ENCODE data around the gene DCLK1. TPM values are rescaled to one million over a fixed set of nuclear protein-coding genes. Genes with fewer than 3 reads are reported as not detected.

The DCLK1 gene
- total and polyA plus RNA-seq, 7 donors, result 0.98 to 15.1 (median 3.9) TPM

DNA sequence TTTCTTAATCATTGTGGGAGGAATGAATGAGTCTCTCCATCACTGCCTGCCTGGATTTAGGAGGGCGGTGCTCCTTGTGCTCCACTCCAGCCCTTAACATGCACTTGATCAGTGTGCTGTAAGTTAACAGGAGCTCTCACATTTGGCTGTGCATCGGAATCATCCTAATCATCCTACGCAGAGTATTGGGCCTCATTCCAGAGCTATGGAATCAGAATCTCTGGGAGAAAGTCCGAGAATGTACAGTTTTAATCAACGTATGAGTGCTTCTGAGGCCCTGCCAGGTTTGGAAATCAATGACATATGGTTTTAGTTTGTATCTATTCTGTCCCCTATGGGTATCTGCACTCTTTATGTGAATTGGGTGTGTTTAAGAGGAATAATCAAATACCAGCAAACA, 34.9 kb upstream of the DCLK1 start:
- WGBS, 3 donors, result 87 to 89% (median 89%) methylated on average over 5 of the region's 5 CpGs
- intact Hi-C loops (cut with DNase I), result loop anchor here in 1 of 2 donors (10.0 kb wide), 1 partner anchor 181 kb away; no protein-coding TSS in a partner anchor
- TF ChIP-seq, protein P1, sequence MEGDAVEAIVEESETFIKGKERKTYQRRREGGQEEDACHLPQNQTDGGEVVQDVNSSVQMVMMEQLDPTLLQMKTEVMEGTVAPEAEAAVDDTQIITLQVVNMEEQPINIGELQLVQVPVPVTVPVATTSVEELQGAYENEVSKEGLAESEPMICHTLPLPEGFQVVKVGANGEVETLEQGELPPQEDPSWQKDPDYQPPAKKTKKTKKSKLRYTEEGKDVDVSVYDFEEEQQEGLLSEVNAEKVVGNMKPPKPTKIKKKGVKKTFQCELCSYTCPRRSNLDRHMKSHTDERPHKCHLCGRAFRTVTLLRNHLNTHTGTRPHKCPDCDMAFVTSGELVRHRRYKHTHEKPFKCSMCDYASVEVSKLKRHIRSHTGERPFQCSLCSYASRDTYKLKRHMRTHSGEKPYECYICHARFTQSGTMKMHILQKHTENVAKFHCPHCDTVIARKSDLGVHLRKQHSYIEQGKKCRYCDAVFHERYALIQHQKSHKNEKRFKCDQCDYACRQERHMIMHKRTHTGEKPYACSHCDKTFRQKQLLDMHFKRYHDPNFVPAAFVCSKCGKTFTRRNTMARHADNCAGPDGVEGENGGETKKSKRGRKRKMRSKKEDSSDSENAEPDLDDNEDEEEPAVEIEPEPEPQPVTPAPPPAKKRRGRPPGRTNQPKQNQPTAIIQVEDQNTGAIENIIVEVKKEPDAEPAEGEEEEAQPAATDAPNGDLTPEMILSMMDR (IDR thresholded peaks at IDR 0.05), result no peak
- ATAC-seq (no peak), DNase-seq (no peak)
- H3K4me1 ChIP-seq, result no peaks in the 10 kb centered on the region
- H3K36me3 ChIP-seq (ENCODE audit: insufficient read depth in 1 of 2, low read depth in 1 of 2), result no peaks in the 10 kb centered on the region
- H3K27me3 ChIP-seq (ENCODE audit: insufficient read depth in 3 of 3, low read length in 2 of 3), result no peaks in the 10 kb centered on the region
- no peak overlapping the region for H3K27ac ChIP-seq
- H3K9me3 ChIP-seq, result no peaks in the 10 kb centered on the region
- no peak overlapping the region for H3K4me3 ChIP-seq

DNA sequence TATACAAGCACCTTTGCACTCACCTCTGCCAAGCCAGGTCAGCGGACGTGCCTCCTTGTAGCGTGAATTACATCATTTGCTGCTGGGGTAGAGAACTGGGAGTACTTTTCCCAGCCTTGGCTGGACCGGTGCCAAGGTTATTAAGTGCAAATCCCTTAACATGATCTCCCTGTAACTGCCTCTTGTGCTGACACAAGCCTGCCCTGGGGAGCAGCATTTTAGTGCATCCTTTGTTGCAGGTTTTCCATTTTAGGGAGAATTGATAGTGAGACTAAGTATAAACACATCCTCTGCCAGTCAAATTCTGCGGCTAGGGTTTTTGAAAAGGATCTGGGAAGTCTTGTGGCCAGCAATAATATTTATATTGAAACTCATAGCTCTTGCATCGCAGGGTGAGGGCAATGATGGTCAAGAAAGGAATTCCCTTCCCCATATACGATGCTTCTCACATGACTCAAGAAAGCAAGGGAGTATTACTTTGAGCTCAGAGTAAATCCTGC, 32.7 kb upstream of the DCLK1 start:
- ATAC-seq (peak; percentile 34 to 92 (median 73)), DNase-seq (peak; percentile 51 to 76)
- Histone ChIP-seq H3K4me3 (no peak overlapping the region), H3K36me3 (ENCODE audit: insufficient read depth in 1 of 2, low read depth in 1 of 2) (no peaks in the 10 kb centered on the region), H3K4me1 (no peaks in the 10 kb centered on the region), H3K9me3 (no peaks in the 10 kb centered on the region), H3K27ac (no peak overlapping the region), H3K27me3 (ENCODE audit: insufficient read depth in 3 of 3, low read length in 2 of 3) (no peaks in the 10 kb centered on the region)
- intact Hi-C loops (cut with DNase I), result loop anchor here in 1 of 2 donors (10.0 kb wide), 1 partner anchor 179 kb away; no protein-coding TSS in a partner anchor
- TF ChIP-seq, protein P1 (IDR thresholded peaks at IDR 0.05), result no peak
- 19 to 29% (median 28%) methylated on average over 7 of the region's 7 CpGs for WGBS, 3 donors

DNA sequence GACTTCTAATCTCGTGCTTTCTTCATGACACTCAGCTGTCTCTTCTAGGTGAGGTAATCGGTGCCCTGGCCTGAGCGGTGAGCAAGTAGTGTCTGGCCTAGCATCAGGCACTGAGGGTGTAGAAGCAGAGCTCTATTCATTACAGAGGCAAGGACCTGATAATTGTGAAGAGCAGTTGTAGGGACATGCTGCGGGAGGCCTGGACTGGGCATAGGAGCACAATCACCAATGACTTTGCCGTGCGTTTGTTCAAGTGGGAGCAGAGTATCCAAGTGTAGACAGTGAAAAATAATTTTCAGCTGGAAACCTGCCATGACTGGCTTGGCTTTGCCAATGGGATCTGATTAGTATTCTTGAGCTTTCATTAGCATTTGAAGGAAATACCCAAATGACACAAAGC, 32.1 kb upstream of the DCLK1 start:
- H3K27ac ChIP-seq, result no peak overlapping the region

DNA sequence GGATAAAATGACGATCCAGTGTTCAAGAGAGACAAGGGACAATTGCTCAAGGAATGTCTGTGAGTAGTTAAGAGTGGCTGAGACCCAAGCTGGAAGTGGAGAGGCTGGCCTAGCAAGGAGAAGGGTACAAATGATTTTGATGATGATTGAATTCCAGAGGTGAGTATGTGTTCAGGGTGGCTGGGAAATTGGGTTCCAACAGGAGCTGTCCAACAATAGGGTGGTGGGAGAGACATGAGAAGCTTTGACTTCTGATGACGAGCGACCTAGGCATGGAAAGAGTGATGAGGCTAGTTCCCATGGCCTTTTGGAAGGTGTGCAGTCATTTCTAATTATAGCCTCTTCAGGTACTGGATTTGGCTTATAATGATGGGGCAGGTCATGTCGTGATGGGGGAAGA, 29.1 kb upstream of the DCLK1 start:
- no peak overlapping the region for H3K27ac ChIP-seq
- H3K36me3 ChIP-seq (ENCODE audit: insufficient read depth in 1 of 2, low read depth in 1 of 2), result no peaks in the 10 kb centered on the region
- no peaks in the 10 kb centered on the region for H3K9me3 ChIP-seq
- TF ChIP-seq, protein P1 (IDR thresholded peaks at IDR 0.05), result no peak
- DNase-seq (no peak), ATAC-seq (no peak)
- no peaks in the 10 kb centered on the region for H3K27me3 ChIP-seq (ENCODE audit: insufficient read depth in 3 of 3, low read length in 2 of 3)
- H3K4me1 ChIP-seq, result no peaks in the 10 kb centered on the region
- WGBS, 3 donors, result 79 to 92% (median 82%) methylated on average over 4 of the region's 4 CpGs
- intact Hi-C loops (cut with DNase I), result loop anchor here in 1 of 2 donors (10.0 kb wide), 1 partner anchor 175 kb away; no protein-coding TSS in a partner anchor
- H3K4me3 ChIP-seq, result no peak overlapping the region

More for the DNA sequence above, 32.1 kb upstream of the DCLK1 start:
- intact Hi-C loops (cut with DNase I), result loop anchor here in 1 of 2 donors (10.0 kb wide), 1 partner anchor 178 kb away; no protein-coding TSS in a partner anchor
- peak in 1 of 4 donors; percentile 57 for ATAC-seq
- H3K9me3 ChIP-seq, result no peaks in the 10 kb centered on the region
- no peaks in the 10 kb centered on the region for H3K27me3 ChIP-seq (ENCODE audit: insufficient read depth in 3 of 3, low read length in 2 of 3)
- no peaks in the 10 kb centered on the region for H3K4me1 ChIP-seq
- WGBS, 3 donors, result 80 to 89% (median 85%) methylated on average over 6 of the region's 6 CpGs
- TF ChIP-seq, protein P1 (IDR thresholded peaks at IDR 0.05), result no peak
- no peak for DNase-seq
- H3K4me3 ChIP-seq, result no peak overlapping the region
- no peaks in the 10 kb centered on the region for H3K36me3 ChIP-seq (ENCODE audit: insufficient read depth in 1 of 2, low read depth in 1 of 2)

DNA sequence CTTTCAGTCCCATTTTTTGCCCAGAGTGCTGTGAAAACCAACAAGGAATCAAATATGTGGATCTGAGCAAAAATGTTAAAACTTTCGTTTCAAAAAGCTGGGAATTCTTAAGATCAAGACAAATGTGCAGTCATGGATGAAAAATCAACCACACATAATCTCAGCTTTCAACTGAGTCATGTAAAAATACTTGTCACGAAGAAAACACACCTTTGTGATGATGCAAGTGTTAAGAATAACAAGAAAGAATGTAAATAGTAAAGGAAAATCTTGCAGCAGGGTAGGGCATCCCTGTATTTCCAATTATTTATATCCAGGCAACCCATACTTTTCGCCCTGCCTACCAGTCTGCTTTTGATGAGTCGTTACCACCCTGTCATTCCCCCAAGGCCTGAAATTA, 27.4 kb upstream of the DCLK1 start:
- 81 to 83% (median 82%) methylated on average over 4 of the region's 4 CpGs for WGBS, 3 donors
- H3K36me3 ChIP-seq (ENCODE audit: insufficient read depth in 1 of 2, low read depth in 1 of 2), result no peaks in the 10 kb centered on the region
- H3K27me3 ChIP-seq (ENCODE audit: insufficient read depth in 3 of 3, low read length in 2 of 3), result peaks cover 0 to 3% (median 0%) of the 10 kb centered on the region in 3 donors
- H3K27ac ChIP-seq, result no peak overlapping the region
- no peaks in the 10 kb centered on the region for H3K4me1 ChIP-seq
- DNase-seq, result no peak
- TF ChIP-seq, protein P1 (IDR thresholded peaks at IDR 0.05), result no peak
- no peaks in the 10 kb centered on the region for H3K9me3 ChIP-seq
- no peak for ATAC-seq
- H3K4me3 ChIP-seq, result no peak overlapping the region
- intact Hi-C loops (cut with DNase I), result no loop called here
